NCI-H2029 (cell line): Measurements from ENCODE around the gene PPP1R13L.

Experiments used
- DNase-seq: peaks from one replicate; lab custom pipeline; 2025; lab: John Stamatoyannopoulos, UW

PPP1R13L gene

DNA sequence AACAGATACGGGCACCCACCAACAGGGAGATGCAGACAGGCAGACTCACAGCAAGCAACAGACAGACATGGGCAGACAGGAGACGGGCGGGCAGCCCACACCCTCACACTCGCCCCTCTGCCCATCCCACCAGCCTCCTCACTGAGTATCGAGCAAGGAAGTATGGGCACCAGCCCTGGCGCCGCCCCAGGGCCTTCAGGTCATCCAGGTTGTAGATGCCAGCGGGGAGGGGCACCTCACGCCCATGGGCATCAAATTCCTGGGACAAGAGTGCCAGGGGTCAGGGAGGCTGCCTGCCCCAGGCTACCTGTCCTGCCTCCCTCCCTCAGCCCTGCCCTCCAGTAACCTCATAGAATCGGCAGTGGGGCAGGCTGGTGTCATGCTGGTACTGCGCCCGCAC, 40.2 kb downstream of the PPP1R13L start:
- no peak for DNase-seq

DNA sequence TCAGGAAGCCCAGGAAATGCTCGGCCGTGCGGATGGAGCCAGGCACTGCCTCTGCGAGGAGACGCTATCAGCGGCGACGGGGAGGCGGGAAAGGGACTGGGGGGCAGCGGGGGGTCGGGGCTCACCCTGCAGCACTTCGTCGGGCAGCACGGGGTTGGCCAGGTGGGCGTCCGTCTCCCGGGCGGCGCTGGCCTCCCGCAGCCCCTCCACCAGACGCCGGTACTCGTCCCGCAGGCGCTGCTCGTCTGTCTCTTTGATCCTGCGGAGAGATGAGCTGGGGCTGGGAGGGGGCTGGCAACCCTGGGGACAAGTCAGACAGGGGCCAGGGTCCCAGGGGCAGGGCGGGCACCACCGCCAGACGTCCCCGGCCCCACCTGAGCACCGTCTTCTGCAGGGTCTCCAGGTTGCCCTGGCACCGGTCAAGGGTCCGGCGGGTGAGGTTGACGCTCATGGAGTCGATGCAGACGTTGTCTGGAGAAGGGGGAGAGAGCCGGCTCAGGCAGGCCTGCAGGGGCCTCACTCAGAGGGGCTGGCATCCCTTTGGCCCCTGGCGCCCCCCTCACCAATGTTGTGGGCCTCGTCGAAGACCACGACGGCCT, 40.9 kb downstream of the PPP1R13L start:
- DNase-seq, result no peak

DNA sequence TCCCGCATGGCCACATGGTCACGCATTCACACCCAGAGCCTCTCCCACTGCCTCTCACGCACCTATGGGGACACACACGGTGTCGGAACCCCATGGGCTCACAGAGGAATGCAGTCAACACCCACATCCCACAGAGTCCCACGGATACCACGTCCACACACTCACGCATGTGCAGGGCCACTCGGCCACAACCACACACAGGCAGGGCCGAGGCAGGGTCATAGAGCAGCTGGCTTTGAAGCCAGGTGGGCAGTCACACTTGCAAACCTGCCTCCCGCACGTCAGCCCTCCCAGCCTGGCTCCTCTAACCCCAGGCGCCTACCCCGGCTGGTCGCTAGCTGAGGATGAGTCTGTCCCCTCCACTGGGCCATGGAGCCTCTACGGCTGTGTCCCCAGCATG, 42.6 kb downstream of the PPP1R13L start:
- DNase-seq, result no peak

DNA sequence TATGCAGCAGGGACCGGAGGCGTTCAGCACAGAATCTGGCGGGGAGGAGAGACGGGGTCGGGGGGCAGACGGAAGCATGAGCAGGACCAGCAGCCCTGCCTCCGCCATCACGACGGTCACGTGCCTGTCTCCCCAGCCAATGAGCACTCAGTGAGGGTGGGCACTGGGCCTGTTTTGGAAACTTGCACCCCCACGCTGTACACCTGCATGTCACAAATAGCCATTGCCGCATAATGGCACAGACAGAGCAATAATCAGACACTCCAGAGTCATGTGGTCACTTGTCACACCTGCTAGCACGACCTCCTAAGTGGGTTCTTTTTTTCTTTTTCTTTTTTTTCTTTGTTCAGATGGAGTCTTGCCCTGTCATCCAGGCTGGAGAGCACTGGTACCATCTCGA, 43.3 kb downstream of the PPP1R13L start:
- no peak for DNase-seq

DNA sequence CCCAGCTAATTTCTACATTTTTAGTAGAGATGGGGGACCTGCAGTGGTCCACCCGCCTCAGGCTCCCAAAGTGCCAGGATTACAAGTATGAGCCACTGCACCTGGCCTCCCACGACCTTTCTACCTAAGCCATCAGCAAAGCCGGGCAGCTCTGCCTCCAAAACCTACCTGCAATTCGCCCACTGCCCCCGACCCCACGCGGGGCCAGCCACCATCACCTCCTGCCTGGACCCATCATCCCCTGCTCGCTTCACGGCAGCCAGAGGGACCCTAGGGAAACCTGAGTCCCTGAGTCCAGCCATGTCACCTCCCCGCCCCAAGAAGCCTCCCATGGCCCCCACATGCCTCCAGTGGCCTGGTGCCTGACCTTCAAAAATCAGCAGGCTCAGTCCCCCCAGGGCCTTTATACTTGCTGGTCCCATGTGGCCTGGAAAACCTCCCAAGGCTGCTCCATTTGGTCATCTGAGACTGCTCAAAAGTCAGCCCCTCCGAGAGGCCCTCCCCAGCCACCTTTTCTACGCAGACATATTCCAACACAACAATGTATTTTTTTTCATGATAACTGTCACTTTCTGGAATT, 46.6 kb downstream of the PPP1R13L start:
- no peak for DNase-seq

DNA sequence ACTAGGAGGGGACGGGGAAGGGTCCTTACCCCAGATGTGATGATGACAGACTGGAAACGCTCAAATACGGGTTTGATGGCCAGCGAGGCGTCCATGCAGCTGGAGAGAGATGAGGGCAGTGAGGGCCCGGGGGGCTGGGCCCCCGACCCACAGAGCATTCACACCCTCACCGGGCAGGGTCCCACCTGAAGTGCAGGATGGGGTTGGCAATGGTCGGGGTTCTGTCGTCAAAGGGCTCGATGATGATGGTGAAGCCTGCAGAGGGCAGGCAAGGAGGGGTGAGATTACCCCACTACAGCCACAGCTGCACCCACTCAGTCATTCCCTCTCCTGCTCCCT, 47.5 kb downstream of the PPP1R13L start:
- no peak for DNase-seq

DNA sequence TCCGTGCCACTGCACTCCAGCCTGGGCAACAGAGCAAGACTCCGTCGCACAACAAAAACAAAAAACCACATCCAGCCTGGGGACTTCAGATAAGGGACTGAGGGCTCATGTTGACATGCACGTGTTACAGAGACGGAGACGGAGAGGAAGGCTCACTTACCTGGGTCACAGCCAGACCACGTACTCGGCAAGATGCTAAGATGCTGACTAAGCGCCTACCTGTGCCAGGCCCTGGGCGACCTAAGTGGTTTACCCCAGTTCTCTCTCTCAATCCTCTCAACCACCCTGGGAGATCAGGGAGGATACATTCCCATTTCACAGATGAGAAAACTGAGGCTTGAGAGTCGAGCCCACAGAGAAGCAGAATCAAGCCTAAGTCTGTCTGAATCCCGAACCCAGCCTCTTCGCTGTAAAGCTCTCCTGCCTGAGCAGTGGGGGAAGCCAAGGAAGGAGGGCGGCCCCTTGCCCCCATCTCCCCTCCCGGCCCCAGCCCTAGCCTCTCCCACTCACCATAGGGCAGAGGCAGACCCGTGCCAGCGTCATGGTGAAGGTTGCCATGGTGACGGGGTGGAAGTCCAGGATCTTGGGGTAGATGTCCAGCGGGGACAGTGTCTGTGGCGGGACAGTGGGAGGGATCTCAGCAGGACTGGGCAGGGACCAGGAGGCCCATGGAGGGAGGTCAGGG, 48.0 kb downstream of the PPP1R13L start:
- DNase-seq, result no peak

DNA sequence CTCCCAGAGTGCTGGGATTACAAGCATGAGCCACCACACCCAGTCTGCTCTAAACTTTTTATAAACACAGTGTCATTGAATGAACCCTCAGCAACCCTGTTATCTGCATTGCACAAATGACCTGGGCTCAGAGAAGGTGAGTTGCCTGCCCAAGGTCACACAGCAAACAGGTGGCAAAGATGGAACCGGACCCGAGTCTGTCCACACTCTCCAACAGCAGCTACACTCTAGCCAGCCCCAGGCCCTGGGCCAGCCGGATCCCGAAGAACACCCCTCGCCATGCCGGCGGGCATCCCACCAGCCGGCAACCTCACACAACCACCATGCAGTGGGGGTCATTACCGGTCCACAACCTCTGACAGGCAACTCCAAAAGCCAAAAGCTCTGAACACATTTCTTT, 49.0 kb downstream of the PPP1R13L start:
- no peak for DNase-seq

DNA sequence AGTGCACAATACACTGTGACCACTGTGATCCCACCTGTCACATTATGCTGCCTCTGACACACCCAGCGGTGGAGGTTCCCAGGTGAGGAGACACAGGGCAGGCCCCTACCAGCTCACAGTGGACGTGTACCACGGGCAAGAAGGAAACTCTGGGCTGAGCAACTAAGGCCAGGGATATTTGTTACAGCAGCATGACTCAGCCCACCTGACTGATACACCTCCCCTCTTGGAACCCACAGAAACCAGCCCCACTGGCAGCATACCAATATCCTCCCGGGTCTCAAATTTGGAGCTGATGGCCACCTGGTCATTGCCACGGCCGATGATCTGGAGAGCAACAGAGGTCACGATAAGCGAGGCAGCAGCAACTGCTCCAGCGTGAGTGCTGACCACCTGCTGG, 49.5 kb downstream of the PPP1R13L start:
- no peak for DNase-seq

DNA sequence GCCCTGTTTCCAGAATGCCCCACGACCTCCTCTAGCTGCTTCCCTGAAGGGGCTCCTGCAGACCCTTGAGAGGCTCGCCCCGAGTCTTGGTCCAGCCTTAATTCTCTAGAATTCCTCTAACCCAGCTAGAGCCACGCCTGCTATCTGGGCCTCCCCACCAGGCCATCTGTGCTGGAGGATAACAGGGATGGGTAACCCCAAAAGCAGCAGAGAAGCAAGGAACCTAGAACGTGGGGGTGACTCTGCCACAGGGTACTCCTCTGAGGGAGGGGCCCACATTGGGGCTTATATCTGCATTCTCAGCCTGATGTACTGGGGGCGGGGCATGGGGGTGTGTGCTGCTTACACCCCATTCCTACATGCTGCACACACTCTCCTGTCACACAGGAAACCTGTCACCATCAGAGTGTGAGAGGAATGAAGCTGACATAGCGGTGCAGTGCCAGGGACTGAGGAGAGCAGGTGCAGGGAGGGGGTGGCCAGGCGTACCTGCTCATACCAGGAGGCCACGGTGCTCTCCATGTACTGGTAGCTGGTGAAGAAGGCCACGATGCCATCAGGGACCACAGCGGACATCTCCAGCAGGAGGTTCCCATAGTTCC, 50.5 kb downstream of the PPP1R13L start:
- DNase-seq, result no peak

DNA sequence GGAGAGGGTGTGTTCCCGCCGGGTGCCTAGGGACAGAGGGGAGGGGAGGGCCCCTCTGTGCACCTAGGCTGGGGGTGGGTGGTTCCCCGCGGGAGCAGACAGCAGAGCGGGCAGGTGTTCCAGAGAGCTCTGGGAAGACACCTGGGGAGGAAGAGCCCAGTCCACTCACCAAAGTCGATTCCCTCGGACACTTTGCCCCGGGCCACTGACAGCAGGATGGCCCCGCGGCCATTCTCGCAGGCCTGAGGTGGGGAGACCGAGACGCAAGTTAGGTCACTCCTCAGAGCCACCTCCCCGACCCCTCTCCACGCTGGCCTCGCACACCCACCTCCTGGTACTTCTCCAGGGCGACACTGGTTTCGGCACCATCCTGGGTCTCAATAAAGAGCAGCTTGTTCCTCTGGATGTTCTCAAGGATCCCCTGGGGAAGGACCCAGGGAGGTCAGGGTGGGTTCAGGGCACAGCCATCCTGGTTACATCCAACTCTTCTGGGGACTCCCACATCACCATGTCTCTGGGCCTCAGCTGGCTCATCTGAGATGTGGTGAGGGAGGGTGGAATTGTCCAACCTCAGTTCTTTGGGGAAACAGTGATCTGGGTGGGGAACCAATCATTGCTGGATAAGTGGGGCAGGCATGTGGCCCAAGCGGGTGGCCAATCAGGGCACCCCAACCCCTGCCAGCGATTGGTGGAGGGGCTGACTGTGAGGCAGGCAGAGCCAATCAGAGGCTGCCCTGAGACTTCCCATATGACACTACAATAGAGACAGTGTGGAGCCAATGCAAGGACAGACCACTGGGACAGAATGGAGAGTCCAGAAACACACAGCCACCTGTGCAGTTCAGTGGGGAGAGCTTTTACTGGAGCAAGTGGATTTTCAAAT, 51.7 kb downstream of the PPP1R13L start:
- no peak for DNase-seq

DNA sequence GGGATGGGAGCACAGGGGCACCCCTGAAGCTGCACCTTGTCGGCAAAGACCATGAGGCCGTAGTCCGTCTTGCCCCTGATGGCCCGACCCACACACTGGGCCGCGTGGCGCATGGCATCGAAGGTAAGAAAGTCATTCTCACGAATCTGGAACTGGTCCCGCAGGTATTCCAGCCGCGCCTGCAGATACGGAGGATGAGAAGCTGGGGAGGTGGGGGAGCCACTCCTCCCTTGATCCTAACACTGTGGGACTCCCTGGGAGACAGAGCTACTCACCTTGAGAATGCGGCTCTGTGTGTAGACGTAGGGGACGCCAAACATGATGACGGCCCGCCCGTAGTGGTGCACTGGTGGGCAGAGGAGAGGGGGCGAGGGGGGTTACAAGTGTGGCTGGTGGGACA, 52.4 kb downstream of the PPP1R13L start:
- no peak for DNase-seq

DNA sequence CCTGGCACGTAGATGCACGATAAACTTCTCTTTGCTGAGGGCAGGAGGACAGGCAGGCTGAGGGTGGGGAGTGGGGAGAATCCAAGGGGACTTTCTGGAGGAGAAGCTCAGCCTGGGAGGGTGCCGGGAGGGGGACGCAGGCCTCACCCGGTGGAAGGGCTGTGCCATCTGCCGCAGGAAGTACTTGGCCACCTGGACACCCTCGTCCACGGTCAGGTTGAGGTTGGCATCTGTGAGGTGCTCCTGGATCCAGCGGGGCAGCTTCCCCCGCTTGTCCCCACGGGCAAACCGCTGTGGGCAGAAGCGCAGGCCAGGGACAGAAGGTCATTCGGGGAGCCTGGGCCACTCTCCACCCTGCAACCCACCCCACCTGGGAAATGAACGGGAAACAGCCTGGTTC, 52.8 kb downstream of the PPP1R13L start:
- no peak for DNase-seq

DNA sequence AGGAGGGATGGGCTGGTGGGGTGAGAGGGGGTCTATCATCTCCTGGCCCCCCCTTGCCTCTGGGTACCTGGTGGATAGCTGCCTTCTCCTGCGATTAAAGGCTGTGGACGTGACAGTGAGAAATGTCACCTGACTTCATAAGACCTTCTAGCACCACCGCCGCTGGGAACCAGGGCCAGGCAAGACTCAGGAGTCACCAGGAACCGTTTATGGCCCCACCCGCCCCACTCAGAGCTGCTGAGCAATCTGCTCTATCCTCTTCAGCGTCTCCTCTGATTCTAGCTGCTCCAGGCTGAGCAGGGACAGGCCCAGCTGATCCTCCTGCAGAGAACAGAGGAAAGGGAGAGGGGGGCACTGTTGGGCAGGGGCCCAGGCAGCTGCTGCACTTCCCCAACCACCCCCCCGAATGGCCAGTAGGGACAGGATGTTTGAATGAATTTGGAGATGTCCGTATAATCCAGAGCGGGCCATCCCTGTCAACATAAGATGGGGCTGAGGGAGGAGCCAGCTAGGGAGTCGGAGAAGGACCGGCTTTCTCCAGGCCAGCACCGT, 53.4 kb downstream of the PPP1R13L start:
- no peak for DNase-seq

DNA sequence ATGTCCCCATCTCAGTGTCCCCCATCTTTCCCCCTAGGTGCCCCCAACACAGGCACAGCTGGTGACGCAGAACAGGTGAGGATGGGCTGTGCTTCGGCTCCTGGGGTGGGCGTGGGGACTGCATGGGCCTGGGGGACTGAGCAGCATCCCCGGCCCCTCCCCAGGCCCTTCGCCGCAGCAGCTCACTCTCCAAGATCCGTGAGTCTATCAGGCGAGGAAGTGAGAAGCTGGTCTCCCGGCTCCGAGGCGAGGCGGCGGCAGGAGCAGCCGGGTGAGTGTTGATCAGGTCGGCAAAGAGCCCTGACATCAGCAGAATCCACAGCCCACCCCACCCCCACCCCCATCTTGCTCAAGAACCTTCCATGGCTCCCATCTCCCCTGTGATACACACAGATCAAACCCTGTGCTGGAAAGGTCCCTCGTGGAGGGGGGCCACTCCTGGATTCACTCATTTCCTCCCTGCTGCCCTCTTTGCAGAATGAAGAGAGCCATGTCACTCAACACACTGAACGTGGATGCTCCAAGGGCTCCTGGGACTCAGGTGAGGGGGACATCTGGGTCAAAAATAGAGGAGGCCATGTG, 54.3 kb downstream of the PPP1R13L start:
- no peak for DNase-seq

DNA sequence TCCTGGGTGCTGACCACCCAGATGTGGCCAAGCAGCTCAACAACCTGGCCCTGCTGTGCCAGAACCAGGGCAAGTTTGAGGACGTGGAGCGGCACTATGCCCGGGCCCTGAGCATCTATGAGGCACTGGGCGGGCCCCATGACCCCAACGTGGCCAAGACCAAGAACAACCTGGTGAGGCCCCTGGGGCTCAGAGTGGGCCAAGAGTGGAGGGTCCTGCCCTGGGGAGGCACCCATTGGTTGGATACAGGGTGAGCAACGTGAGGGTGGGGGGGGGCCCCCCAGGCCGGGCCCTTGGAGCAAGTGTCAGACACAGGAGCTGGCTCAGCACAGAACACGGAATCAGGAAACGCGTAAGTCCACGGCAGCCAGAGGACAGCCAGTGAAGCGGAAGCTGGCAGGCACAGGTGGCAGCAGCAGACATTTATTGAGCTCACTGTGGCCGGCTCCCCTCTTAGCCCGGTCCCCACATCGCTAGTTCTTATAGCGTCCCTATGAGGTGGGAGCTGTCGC, 55.4 kb downstream of the PPP1R13L start:
- DNase-seq, result no peak

DNA sequence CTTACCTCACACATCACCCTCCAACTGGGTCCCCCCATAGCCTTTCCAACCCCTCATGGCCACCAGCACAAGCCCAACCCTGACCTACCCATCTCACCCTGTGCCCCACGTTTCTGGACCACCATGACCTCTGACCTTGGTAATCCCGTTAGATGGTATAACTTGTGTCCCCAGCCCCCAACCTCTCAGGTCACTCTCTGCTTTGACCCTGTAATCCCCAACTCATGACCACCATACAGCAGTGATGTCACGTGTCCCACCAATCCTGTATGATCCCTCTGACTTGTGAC, 55.8 kb downstream of the PPP1R13L start:
- no peak for DNase-seq

DNA sequence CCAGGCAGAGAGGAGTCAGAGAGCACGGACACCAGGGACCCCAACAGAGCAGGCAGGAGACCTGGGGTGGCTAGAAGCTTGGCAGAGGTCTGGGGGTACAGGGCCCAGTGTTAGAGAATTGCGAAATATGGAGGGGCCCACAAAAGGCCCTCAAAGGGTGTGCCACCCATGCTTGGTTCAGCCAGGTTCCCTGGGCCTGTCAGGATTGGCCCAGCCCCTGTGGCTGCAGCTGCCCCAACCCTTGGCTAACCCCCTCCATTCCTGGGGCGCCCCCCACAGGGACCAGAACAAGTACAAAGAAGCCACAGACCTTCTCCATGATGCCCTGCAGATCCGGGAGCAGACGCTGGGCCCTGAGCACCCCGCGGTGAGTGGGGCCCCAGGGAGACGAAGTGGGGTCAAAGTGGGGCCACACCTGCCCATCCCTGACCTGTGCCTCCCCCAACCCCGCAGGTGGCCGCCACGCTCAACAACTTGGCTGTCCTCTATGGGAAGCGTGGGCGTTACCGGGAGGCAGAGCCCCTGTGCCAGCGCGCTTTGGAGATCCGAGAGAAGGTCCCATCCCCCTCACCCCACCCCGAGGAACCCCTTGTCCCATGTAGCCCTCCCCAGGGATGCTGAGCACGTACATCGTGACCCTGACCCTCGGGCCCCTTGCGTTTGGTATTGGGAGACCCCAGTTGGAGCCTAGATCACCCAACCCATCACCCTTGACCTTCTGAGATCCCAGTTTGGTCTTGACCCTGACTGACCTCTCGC, 56.3 kb downstream of the PPP1R13L start:
- DNase-seq, result no peak

DNA sequence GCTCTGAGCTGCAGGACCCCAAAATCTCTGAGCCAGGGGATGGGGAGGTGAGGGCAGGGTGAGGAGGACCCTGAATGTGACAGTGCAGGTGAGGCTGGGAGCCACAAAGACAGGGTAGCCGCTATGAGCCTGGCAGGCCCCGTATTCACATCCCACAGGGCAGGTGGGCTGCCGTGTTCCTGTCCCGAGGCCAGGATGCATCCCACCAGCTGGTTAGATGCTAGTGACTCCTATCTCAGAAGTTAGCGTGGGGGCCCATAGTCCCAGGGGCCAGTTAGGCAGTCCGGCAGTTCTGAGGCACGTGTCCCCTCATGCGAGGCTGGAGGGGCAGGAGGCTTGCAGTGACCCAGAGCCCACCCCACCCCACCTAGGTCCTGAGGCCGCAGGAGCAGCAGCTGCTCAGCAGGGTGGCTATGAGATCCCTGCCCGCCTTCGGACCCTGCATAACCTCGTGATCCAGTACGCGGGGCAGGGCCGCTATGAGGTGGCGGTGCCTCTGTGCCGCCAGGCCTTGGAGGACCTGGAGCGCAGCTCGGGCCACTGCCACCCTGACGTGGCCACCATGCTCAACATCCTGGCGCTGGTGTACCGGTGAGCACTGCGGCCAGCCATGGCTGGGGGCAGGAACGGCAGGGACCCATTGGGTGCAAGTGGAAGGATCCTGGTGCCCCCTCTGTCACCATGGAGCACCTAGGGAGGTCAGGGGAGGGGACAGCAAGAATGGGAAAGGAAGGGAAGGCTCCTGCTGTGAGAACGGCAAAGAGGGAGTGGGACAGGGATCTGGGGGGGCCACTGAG, 57.1 kb downstream of the PPP1R13L start:
- DNase-seq, result no peak

DNA sequence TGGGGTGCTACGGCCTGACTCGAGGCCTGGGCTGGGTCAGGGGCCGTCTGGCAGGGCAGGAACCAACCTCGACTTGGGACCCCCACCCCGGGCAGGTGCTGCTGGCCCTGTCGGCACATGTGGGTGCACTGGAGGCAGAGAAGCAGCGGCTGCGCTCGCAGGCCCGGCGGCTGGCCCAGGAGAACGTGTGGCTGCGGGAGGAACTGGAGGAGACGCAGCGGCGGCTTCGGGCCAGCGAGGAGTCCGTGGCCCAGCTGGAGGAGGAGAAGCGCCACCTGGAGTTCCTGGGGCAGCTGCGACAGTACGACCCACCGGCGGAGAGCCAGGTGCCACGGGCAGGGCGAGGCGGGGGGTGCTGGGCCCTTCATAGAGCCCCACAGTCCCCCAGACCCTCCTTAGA, 58.4 kb downstream of the PPP1R13L start:
- DNase-seq, result no peak
